Hepatocyte (in vitro differentiated cells): ENCODE results near the gene NUDT19. TPM values are rescaled to one million over a fixed set of nuclear protein-coding genes. Genes with fewer than 3 reads are reported as not detected.
"Not testable (repeated sequence)": the region's sequence is repeated elsewhere in the genome, so short reads cannot be mapped to it uniquely, and the experiment has no call there.

Source experiments
- DNase-seq: peaks from one replicate; pipeline ENCODE4 v3.0.0-alpha.2; 2016; ENCODE audit warnings: low spot score
- H2AFZ ChIP-seq: fragments of 200-600 bp; sonication (generic); 2 replicates; pipeline ENCODE4 v1.6.0; 2016; ENCODE audit warnings: antibody characterized with exemption, mild to moderate bottlenecking
- H3K27ac ChIP-seq: fragments of 200-600 bp; sonication (generic); 2 replicates; pipeline ENCODE4 v1.5.1; 2016; ENCODE audit warnings: mild to moderate bottlenecking
- H3K27me3 ChIP-seq: fragments of 200-600 bp; sonication (generic); 2 replicates; pipeline ENCODE4 v1.6.1; 2016
- H3K36me3 ChIP-seq: fragments of 200-600 bp; sonication (generic); replicated peaks from 2 replicates; pipeline ENCODE4 v1.5.1; 2016; ENCODE audit warnings: low read depth; ENCODE audit not compliant: insufficient read depth
- H3K4me1 ChIP-seq: fragments of 200-600 bp; sonication (generic); 2 replicates; pipeline ENCODE4 v1.5.1; 2016; ENCODE audit warnings: mild to moderate bottlenecking, moderate library complexity; ENCODE audit not compliant: insufficient read depth
- H3K4me2 ChIP-seq: fragments of 200-600 bp; sonication (generic); 2 replicates; pipeline ENCODE4 v1.6.0; 2016
- H3K4me3 ChIP-seq: fragments of 200-600 bp; sonication (generic); 2 replicates; pipeline ENCODE4 v1.5.1; 2016; ENCODE audit warnings: mild to moderate bottlenecking
- H3K79me2 ChIP-seq: fragments of 200-600 bp; sonication (generic); 2 replicates; pipeline ENCODE4 v1.6.0; 2017; ENCODE audit warnings: mild to moderate bottlenecking
- H3K9me2 ChIP-seq: fragments of 200-600 bp; sonication (generic); replicated peaks from 2 replicates; pipeline ENCODE4 v1.6.0; 2017; ENCODE audit warnings: mild to moderate bottlenecking; ENCODE audit not compliant: insufficient read depth
- H3K9me3 ChIP-seq: fragments of 200-600 bp; sonication (generic); 2 replicates; pipeline ENCODE4 v1.5.1; 2016; ENCODE audit warnings: low read depth, mild to moderate bottlenecking
- H4K20me1 ChIP-seq: fragments of 200-600 bp; sonication (generic); 2 replicates; pipeline ENCODE4 v1.6.0; 2016; ENCODE audit warnings: mild to moderate bottlenecking; ENCODE audit not compliant: insufficient read depth, poor library complexity, severe bottlenecking
- CTCF ChIP-seq: fragments of 200-600 bp; sonication (generic); IDR thresholded peaks from 2 replicates; pipeline ENCODE4 v1.5.1; 2016; ENCODE audit warnings: antibody characterized with exemption, mild to moderate bottlenecking; ENCODE audit not compliant: poor library complexity
- EZH2 ChIP-seq: fragments of 200-600 bp; sonication (generic); IDR thresholded peaks from 2 replicates; pipeline ENCODE4 v1.6.1; 2016; ENCODE audit warnings: antibody characterized with exemption, mild to moderate bottlenecking, borderline replicate concordance
- EZH2phosphoT487 ChIP-seq: fragments of 200-600 bp; sonication (generic); IDR thresholded peaks from one replicate; pipeline ENCODE4 v1.6.1; 2018; ENCODE audit warnings: antibody characterized with exemption, mild to moderate bottlenecking, low read depth, moderate library complexity; ENCODE audit not compliant: unreplicated experiment, severe bottlenecking
- WGBS: methylation state at CpG from one replicate; pipeline ENCODE4 v1.1.6; 2016; ENCODE audit warnings: low lambda C conversion rate; ENCODE audit errors: missing lambda C conversion rate; 5-methylcytosine and 5-hydroxymethylcytosine counted together
- polyA plus RNA-seq: library from polyadenylated mRNA; unstranded; fragments of >200 nt; fragmentation: Nextera tagmentation; extraction: Ambion mirVana; gene quantifications from 2 replicates; pipeline ENCODE4 v1.2.1, GENCODE V29; 2016
- total RNA-seq: library from RNA; depleted of rRNA; stranded (reverse); fragments of >200 nt; gene quantifications from 2 replicates; pipeline ENCODE4 v1.2.3, GENCODE V29; 2014

The NUDT19 gene
- total and polyA plus RNA-seq, 2 experiments from 2014 or later = 3.8 to 7.6 TPM

DNA sequence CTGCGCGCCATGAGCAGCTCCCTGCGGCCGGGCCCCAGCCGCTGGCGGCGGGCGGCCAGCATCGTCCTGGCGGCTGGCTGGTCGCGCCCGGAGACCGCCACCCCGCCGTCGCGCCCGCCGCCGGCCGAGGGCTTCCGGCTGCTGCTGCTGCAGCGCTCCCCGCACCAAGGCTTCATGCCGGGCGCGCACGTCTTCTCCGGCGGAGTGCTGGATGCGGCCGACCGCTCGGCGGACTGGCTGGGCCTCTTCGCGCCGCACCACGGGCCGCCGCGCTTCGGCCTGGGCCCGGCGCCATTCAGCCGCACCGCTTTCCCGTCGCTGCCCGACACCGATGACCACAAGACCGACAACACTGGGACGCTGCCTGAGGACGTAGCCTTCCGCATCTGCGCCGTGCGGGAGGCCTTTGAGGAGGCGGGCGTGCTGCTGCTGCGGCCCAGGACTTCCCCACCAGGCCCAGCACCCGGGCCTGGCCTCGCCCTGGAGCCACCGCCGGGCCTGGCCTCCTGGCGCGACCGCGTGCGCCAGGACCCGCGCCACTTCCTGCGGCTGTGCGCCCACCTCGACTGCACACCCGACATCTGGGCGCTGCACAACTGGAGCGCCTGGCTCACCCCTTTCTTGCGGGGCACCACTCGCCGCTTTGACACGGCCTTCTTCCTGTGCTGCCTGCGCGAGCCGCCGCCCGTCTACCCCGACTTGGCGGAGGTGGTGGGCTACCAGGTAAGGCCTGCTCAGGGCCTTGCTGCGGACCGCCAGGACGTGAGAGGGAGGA, 518 bp downstream of the NUDT19 start:
- no peaks in the 10 kb centered on the region for H3K9me3 ChIP-seq
- H3K4me3 ChIP-seq = peak overlapping the region; percentile 62
- WGBS = 27% methylated on average over 80 of the region's 93 CpGs
- H3K79me2 ChIP-seq = peaks cover 54% of the 10 kb centered on the region
- TF ChIP-seq CTCF (no peak), EZH2 (no peak), EZH2phosphoT487 (no peak)
- peak overlapping the region; percentile 92 for H3K4me2 ChIP-seq
- H3K36me3 ChIP-seq = no peaks in the 10 kb centered on the region
- peak overlapping the region; percentile 86 for H2AFZ ChIP-seq
- no peaks in the 10 kb centered on the region for H4K20me1 ChIP-seq
- H3K27me3 ChIP-seq = no peaks in the 10 kb centered on the region
- H3K27ac ChIP-seq = peak overlapping the region; percentile 91
- peak; percentile 63 for DNase-seq
- H3K4me1 ChIP-seq = peaks cover 37% of the 10 kb centered on the region
- no peaks in the 10 kb centered on the region for H3K9me2 ChIP-seq

DNA sequence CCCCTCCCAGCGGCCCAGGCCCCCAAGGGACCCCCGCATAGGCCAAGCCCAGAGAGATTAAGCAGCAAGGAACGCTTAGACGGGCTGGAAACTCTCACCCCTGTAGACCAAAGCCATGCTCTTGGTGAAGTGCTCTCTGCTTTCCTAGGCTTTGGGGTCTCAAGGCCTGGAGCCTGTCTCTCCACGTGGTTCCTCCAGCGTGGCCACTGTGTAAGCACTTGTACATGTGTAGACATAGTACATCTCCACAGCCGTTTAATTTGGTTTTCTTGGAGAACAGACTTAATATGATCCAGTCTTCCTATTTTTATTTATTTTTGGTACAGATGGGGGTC, 1.1 kb downstream of the NUDT19 start:
- peak overlapping the region; percentile 86 for H2AFZ ChIP-seq
- H3K27ac ChIP-seq = peak overlapping the region; percentile 91
- peaks cover 37% of the 10 kb centered on the region for H3K4me1 ChIP-seq
- no peaks in the 10 kb centered on the region for H3K27me3 ChIP-seq
- no peaks in the 10 kb centered on the region for H3K9me3 ChIP-seq
- WGBS = 96% methylated on average over 7 of the region's 7 CpGs
- peaks cover 5% of the 10 kb centered on the region for H4K20me1 ChIP-seq
- TF ChIP-seq EZH2phosphoT487 = no peak
- TF ChIP-seq EZH2 = no peak
- no peak for TF ChIP-seq CTCF
- peak overlapping the region; percentile 92 for H3K4me2 ChIP-seq
- H3K36me3 ChIP-seq = no peaks in the 10 kb centered on the region
- no peaks in the 10 kb centered on the region for H3K9me2 ChIP-seq
- DNase-seq = no peak
- peak overlapping the region; percentile 62 for H3K4me3 ChIP-seq
- H3K79me2 ChIP-seq = peaks cover 60% of the 10 kb centered on the region

DNA sequence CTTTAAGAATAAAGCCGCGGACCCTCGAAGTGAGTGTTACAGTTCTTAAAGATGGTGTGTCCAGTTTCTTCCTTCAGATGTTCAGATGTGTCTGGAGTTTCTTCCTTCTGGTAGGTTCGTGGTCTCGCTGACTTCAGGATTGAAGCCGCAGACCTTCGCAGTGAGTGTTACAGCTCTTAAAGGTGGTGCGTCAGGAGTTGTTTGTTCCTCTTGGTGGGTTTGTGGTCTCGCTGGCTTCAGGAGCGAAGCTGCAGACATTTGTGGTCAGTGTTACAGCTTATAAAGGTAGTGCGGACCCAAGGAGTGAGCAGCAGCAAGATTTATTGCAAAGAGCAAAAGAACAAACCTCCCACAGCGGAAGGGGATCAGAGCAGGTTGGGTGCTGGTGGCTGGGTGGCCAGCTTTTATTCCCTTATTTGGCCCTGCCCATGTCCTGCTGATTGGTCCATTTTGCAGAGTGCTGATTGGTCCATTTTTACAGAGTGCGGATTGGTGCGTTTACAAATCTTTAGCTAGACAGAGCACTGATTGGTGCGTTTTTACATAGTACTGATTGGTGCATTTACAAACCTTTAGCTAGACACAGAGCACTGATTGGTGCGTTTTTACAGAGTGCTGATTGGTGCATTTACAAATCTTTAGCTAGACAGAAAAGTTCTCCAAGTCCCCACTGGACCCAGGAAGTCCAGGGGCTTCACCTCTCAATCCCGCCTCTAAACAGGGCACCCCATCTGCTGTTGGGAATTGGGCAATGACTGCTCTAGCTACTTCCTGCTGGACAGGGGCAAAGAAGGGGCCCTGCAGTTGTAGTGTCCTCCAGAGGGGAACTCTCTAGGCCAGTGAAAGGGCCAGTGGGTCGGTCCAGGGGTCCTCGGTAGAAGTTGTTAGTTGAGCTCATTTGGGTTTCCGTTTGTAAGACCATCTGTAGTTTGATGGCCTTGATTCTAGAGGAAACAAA, 1.8 kb downstream of the NUDT19 start:
- not testable (repeated sequence) for DNase-seq, H2AFZ ChIP-seq, H4K20me1 ChIP-seq, H3K9me2 ChIP-seq, H3K36me3 ChIP-seq, H3K9me3 ChIP-seq, H3K27me3 ChIP-seq
- WGBS = 96% methylated on average over 20 of the region's 20 CpGs
- H3K79me2 ChIP-seq = peaks cover 67% of the 10 kb centered on the region
- peak overlapping the region; percentile 92 for H3K4me2 ChIP-seq
- peaks cover 37% of the 10 kb centered on the region for H3K4me1 ChIP-seq
- peak overlapping the region; percentile 62 for H3K4me3 ChIP-seq
- H3K27ac ChIP-seq = peak overlapping the region; percentile 91

DNA sequence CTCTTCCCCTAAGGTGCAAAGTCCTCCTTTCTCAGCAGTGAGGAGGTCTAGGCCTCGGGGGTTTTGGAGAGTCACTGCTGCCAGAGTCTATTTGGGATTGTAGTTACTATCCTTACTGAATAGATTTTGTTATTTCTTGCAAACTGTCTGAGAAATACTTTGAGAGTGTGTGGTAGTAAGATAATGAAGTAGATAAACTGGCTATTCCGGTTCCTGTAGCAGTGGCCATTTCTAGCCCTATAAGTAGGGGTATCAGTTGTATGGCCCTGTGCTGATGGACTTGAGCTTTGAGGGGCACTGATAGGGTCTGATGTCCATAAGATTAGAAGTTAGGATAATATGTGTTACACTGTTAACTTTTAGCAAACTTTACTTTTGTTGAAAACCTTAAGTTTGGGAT, 2.7 kb downstream of the NUDT19 start:
- H3K9me3 ChIP-seq, H3K9me2 ChIP-seq, H2AFZ ChIP-seq, H3K36me3 ChIP-seq, DNase-seq, H4K20me1 ChIP-seq, H3K27me3 ChIP-seq: not testable (repeated sequence)
- peaks cover 37% of the 10 kb centered on the region for H3K4me1 ChIP-seq
- peak overlapping the region; percentile 18 for H3K4me3 ChIP-seq
- 45% methylated on average over 2 of the region's 2 CpGs for WGBS
- H3K4me2 ChIP-seq = peak overlapping the region; percentile 92
- H3K79me2 ChIP-seq = peaks cover 76% of the 10 kb centered on the region
- H3K27ac ChIP-seq = peak overlapping the region; percentile 76

- H4K20me1 ChIP-seq, H2AFZ ChIP-seq, H3K4me3 ChIP-seq, H3K9me2 ChIP-seq, DNase-seq, H3K27me3 ChIP-seq, H3K36me3 ChIP-seq, H3K9me3 ChIP-seq: not testable (repeated sequence)
- Histone ChIP-seq H3K4me2 (peak overlapping the region; percentile 92), H3K79me2 (peaks cover 82% of the 10 kb centered on the region), H3K27ac (peak overlapping the region; percentile 76), H3K4me1 (peaks cover 37% of the 10 kb centered on the region)
- 46% methylated on average over 2 of the region's 2 CpGs for WGBS
Measured at GRCh38 chr19:32694851-32695250, 3.2 kb downstream of the NUDT19 start.

DNA sequence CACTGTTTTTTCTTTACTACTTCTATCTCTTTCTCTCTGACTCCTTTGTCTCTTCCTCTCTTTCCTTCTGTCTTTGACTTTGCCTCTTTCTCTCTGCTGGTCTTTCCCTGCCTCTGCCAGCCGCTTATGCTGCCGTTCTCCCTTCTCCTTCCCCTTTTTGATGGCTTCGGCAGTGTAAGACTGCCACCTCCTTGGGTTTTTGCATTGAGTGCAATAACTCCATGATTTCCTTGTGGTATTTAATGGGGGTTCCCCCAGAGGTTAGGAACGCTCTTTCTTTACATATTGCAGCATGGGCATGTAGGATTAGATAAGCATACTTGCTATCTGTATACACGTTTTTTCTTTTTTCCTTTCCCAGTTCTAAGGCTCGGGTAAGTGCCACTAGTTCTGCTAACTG, 3.9 kb downstream of the NUDT19 start:
- WGBS = 84% methylated on average over 6 of the region's 6 CpGs
- not testable (repeated sequence) for H3K27me3 ChIP-seq, H3K9me2 ChIP-seq, H3K4me3 ChIP-seq, DNase-seq, H4K20me1 ChIP-seq, H3K9me3 ChIP-seq, H3K36me3 ChIP-seq, H2AFZ ChIP-seq
- Histone ChIP-seq H3K79me2 (peaks cover 88% of the 10 kb centered on the region), H3K27ac (peak overlapping the region; percentile 76), H3K4me1 (peaks cover 37% of the 10 kb centered on the region), H3K4me2 (peak overlapping the region; percentile 92)
